ENCODE measurements around the gene OR5B21. TPM values are rescaled to one million over a fixed set of nuclear protein-coding genes. Genes with fewer than 3 reads are reported as not detected.

The OR5B21 gene
- polyA plus RNA-seq (2013, experiment 1 of 2): not detected
- not detected for polyA plus RNA-seq (2013, experiment 2 of 2)

DNA sequence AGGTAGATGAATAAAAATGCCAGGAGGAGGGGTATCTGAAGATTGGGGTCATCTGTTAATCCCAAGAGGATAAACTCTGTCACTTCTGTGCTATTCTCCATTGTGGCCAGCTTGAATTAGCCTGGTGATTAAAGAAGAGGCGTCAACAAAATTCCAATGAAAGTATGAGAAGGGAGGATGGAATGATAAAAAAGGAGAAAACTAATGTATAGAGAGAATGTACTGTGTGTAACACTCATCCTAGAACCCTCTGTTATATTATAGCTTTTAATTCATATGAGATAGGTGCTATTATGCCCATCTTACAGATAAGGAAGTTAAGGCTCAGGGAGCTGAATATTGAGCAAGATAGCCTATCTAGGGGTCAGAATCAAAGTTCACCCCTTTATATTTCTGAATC is at the start of gene OR5B21:
Gene OR5B21, minus strand, starts transcription at position 101 of the 400 bp plus-strand sequence. Its CDS starts 0 bp downstream, at position 101.
- Histone ChIP-seq H3K27me3 (ENCODE audit: insufficient read depth, low read length) (no peaks in the 10 kb centered on the region), H3K9me3 (ENCODE audit: insufficient read depth, low read depth, low read length) (no peaks in the 10 kb centered on the region), H3K4me3 (ENCODE audit: low read length) (no peak within 1 kb of the TSS), H3K36me3 (ENCODE audit: insufficient read depth, low read length) (no peaks in the 10 kb centered on the region), H3K9ac (ENCODE audit: low read depth, low read length) (no peak within 1 kb of the TSS), H3K27ac (ENCODE audit: low read depth, low read length) (no peak within 1 kb of the TSS), H3K4me1 (ENCODE audit: insufficient read depth, low read length) (peaks cover 5% of the 10 kb centered on the region)
- 89% methylated on average over 1 of the region's 1 CpG for WGBS

DNA sequence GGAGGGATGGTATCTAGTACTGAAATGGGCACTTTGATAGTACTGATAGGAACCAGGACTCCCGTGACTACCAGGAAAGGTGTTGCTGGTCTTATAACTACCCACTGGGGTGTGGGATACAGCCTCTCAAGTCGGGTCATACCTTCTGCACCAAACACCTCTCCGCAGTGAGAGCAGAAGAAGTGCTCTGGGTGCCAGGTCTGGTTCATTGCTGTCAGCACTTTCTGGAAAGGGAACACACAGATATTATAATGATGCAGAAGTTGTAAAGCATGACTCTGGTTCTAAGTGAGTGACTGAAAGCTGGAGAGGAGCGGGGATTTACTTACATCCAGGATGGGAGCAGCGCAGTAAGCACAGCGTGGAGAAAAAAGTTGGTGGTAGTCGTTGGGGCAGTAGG is 41.7 kb upstream of the OR5B21 start:
- H3K4me1 ChIP-seq (ENCODE audit: insufficient read depth, low read length): no peaks in the 10 kb centered on the region; the same call in 1 of the 2 replicates
- 97% methylated on average over 7 of the region's 7 CpGs for WGBS
- H3K9me3 ChIP-seq (ENCODE audit: insufficient read depth, low read depth, low read length): no peaks in the 10 kb centered on the region
- no peak overlapping the region for H3K9ac ChIP-seq (ENCODE audit: low read depth, low read length)
- H3K36me3 ChIP-seq (ENCODE audit: insufficient read depth, low read length): peaks cover 19% of the 10 kb centered on the region; the same call in 1 of the 2 replicates
- H3K27me3 ChIP-seq (ENCODE audit: insufficient read depth, low read length): no peaks in the 10 kb centered on the region
- no peak overlapping the region for H3K4me3 ChIP-seq (ENCODE audit: low read length)
- no peak overlapping the region for H3K27ac ChIP-seq (ENCODE audit: low read depth, low read length)

- H3K4me1 ChIP-seq (ENCODE audit: insufficient read depth, low read length): no peaks in the 10 kb centered on the region; the same call in 1 of the 2 replicates
- 91% methylated on average over 1 of the region's 1 CpG for WGBS
- no peaks in the 10 kb centered on the region for H3K9me3 ChIP-seq (ENCODE audit: insufficient read depth, low read depth, low read length)
- no peak overlapping the region for H3K27ac ChIP-seq (ENCODE audit: low read depth, low read length)
- H3K36me3 ChIP-seq (ENCODE audit: insufficient read depth, low read length): peaks cover 13% of the 10 kb centered on the region; the same call in 1 of the 2 replicates
- no peaks in the 10 kb centered on the region for H3K27me3 ChIP-seq (ENCODE audit: insufficient read depth, low read length)
- H3K9ac ChIP-seq (ENCODE audit: low read depth, low read length): no peak overlapping the region
- no peak overlapping the region for H3K4me3 ChIP-seq (ENCODE audit: low read length)
These were observed 38.9 kb upstream of the OR5B21 start for GRCh38 chr11:58546841-58547240.

DNA sequence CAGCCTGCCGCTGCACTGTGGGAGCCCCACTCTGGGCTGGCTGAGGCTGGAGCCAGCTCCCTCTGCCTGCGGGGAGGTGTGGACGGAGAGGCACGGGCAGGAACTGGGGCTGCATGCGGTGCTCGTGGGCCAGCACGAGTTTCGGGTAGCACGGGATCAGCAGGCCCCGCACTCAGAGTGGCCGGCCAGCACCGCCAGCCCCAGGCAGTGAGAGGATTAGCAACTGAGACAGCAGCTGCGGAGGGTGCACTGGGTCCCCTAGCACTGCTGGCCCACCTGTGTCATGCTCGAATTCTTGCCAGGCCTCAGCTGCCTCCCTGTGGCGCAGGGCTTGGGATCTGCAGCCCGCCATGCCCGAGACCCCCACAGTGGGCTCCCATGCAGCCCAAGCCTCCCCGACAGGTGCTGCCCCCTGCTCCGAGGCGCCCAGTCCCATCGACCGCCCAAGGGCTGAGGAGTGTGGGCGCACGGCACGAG is 24.0 kb upstream of the OR5B21 start:
- Histone ChIP-seq H3K27me3 (ENCODE audit: insufficient read depth, low read length) (no peaks in the 10 kb centered on the region), H3K36me3 (ENCODE audit: insufficient read depth, low read length) (no peaks in the 10 kb centered on the region), H3K9me3 (ENCODE audit: insufficient read depth, low read depth, low read length) (peaks cover 5% of the 10 kb centered on the region; the same call in 1 of the 2 replicates), H3K9ac (ENCODE audit: low read depth, low read length) (no peak overlapping the region), H3K27ac (ENCODE audit: low read depth, low read length) (no peak overlapping the region), H3K4me3 (ENCODE audit: low read length) (no peak overlapping the region), H3K4me1 (ENCODE audit: insufficient read depth, low read length) (no peaks in the 10 kb centered on the region)
- WGBS: 94% methylated on average over 25 of the region's 25 CpGs

GRCh38 chr11:58530236-58530635 is 22.3 kb upstream of the OR5B21 start:
- Histone ChIP-seq H3K9me3 (ENCODE audit: insufficient read depth, low read depth, low read length) (peaks cover 5% of the 10 kb centered on the region; the same call in 1 of the 2 replicates), H3K4me1 (ENCODE audit: insufficient read depth, low read length) (no peaks in the 10 kb centered on the region), H3K9ac (ENCODE audit: low read depth, low read length) (no peak overlapping the region), H3K36me3 (ENCODE audit: insufficient read depth, low read length) (no peaks in the 10 kb centered on the region), H3K27ac (ENCODE audit: low read depth, low read length) (no peak overlapping the region), H3K27me3 (ENCODE audit: insufficient read depth, low read length) (no peaks in the 10 kb centered on the region), H3K4me3 (ENCODE audit: low read length) (no peak overlapping the region)
- WGBS: 85% methylated on average over 3 of the region's 3 CpGs

DNA sequence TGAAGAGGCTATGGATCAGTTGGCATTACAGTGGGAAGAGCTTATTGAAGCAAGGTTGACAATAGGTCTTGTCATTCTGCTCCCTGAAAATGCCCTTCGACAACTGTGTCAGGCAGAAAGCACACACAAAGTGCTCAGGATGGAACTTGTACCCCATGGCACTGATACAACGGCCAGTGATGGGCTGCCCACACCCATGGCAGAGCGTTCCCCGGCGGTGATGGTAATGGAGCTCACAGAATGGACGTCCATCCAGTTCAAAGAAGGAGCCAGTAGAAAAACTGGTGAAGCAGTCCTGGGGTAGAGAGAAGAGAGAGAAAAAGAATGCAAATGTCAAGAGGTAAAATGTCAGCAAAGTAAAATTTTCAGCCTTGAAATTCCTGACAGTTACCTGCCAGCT is 19.5 kb upstream of the OR5B21 start:
- H3K9ac ChIP-seq (ENCODE audit: low read depth, low read length): no peak overlapping the region
- peaks cover 5% of the 10 kb centered on the region; the same call in 1 of the 2 replicates for H3K9me3 ChIP-seq (ENCODE audit: insufficient read depth, low read depth, low read length)
- H3K4me3 ChIP-seq (ENCODE audit: low read length): no peak overlapping the region
- 93% methylated on average over 6 of the region's 6 CpGs for WGBS
- no peaks in the 10 kb centered on the region for H3K36me3 ChIP-seq (ENCODE audit: insufficient read depth, low read length)
- H3K27me3 ChIP-seq (ENCODE audit: insufficient read depth, low read length): no peaks in the 10 kb centered on the region
- H3K27ac ChIP-seq (ENCODE audit: low read depth, low read length): no peak overlapping the region
- peaks cover 6% of the 10 kb centered on the region; the same call in 1 of the 2 replicates for H3K4me1 ChIP-seq (ENCODE audit: insufficient read depth, low read length)

GRCh38 chr11:58526721-58527120 is 18.8 kb upstream of the OR5B21 start:
- H3K27ac ChIP-seq (ENCODE audit: low read depth, low read length): no peak overlapping the region
- no peaks in the 10 kb centered on the region for H3K27me3 ChIP-seq (ENCODE audit: insufficient read depth, low read length)
- 85% methylated on average over 1 of the region's 3 CpGs for WGBS
- peaks cover 6% of the 10 kb centered on the region; the same call in 1 of the 2 replicates for H3K4me1 ChIP-seq (ENCODE audit: insufficient read depth, low read length)
- H3K4me3 ChIP-seq (ENCODE audit: low read length): no peak overlapping the region
- peaks cover 5% of the 10 kb centered on the region; the same call in 1 of the 2 replicates for H3K9me3 ChIP-seq (ENCODE audit: insufficient read depth, low read depth, low read length)
- H3K36me3 ChIP-seq (ENCODE audit: insufficient read depth, low read length): no peaks in the 10 kb centered on the region
- no peak overlapping the region for H3K9ac ChIP-seq (ENCODE audit: low read depth, low read length)

GRCh38 chr11:58525037-58525614 is 17.2 kb upstream of the OR5B21 start:
- Histone ChIP-seq H3K9ac (ENCODE audit: low read depth, low read length) (no peak overlapping the region), H3K4me3 (ENCODE audit: low read length) (no peak overlapping the region), H3K36me3 (ENCODE audit: insufficient read depth, low read length) (no peaks in the 10 kb centered on the region), H3K27me3 (ENCODE audit: insufficient read depth, low read length) (no peaks in the 10 kb centered on the region), H3K27ac (ENCODE audit: low read depth, low read length) (no peak overlapping the region), H3K9me3 (ENCODE audit: insufficient read depth, low read depth, low read length) (no peaks in the 10 kb centered on the region), H3K4me1 (ENCODE audit: insufficient read depth, low read length) (peaks cover 6% of the 10 kb centered on the region; the same call in 1 of the 2 replicates)
- 76% methylated on average over 4 of the region's 6 CpGs for WGBS

- WGBS: 25% methylated on average over 6 of the region's 7 CpGs
- Histone ChIP-seq H3K36me3 (ENCODE audit: insufficient read depth, low read length) (no peaks in the 10 kb centered on the region), H3K4me1 (ENCODE audit: insufficient read depth, low read length) (peaks cover 6% of the 10 kb centered on the region; the same call in 1 of the 2 replicates), H3K4me3 (ENCODE audit: low read length) (peak overlapping the region; percentile 29), H3K27ac (ENCODE audit: low read depth, low read length) (no peak overlapping the region), H3K9ac (ENCODE audit: low read depth, low read length) (no peak overlapping the region), H3K9me3 (ENCODE audit: insufficient read depth, low read depth, low read length) (no peaks in the 10 kb centered on the region), H3K27me3 (ENCODE audit: insufficient read depth, low read length) (no peaks in the 10 kb centered on the region)
These were observed 16.5 kb upstream of the OR5B21 start for GRCh38 chr11:58524232-58525036.

DNA sequence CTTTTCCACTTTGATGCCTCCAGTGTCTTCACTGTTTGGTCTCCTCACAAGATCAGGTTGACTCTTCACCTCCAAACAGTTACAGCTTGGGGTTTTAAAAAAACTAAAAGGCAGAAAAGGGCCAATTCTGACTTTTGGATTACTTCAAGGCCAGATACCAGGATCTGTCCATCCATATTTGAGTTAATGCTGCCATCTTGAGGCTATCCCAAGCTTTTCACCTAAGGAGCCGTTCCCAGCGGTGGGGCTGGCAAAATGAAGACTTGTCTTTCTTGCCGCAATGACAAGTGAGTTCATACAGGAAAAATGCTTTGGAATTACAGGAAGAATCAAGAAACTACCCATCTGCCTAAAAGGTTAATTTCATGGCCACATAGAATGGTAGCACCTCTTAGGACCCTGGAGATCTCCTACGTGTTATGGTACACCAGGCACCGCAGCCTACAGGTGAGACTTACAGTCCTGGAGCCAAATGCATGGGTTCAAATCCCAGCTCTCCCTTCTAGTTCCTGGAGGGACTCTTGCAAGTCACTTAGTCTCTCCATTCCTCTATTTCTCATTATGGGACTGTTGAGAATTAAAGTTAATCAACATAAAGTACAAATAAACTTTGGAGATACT is 6.0 kb upstream of the OR5B21 start:
- Histone ChIP-seq H3K4me3 (ENCODE audit: low read length) (no peak overlapping the region), H3K36me3 (ENCODE audit: insufficient read depth, low read length) (no peaks in the 10 kb centered on the region), H3K4me1 (ENCODE audit: insufficient read depth, low read length) (peaks cover 11% of the 10 kb centered on the region), H3K27ac (ENCODE audit: low read depth, low read length) (no peak overlapping the region), H3K9ac (ENCODE audit: low read depth, low read length) (no peak overlapping the region), H3K27me3 (ENCODE audit: insufficient read depth, low read length) (no peaks in the 10 kb centered on the region), H3K9me3 (ENCODE audit: insufficient read depth, low read depth, low read length) (no peaks in the 10 kb centered on the region)
- WGBS: 39% methylated on average over 5 of the region's 5 CpGs

DNA sequence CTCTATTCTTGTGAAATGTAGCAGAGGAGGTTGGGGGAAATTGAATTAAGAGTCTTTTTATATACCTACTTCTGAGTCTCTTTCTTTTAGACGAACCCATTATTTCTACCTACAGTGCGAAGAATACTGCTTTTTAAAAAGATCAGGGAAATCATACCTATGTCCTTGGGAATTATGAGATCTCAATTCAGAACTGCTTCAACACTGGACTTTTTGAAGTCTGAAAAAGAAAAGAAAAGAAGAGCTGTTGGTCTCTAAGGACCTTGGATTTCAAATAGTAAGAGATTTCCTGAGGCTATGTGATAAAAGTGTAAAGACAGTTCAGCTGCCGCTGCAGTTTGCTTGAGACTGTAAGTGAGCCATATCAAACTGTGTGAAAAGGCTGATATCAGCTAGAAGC is 3.7 kb upstream of the OR5B21 start:
- no peak overlapping the region for H3K4me3 ChIP-seq (ENCODE audit: low read length)
- WGBS: 96% methylated on average over 3 of the region's 3 CpGs

More for the DNA sequence above, 3.7 kb upstream of the OR5B21 start:
- no peaks in the 10 kb centered on the region for H3K9me3 ChIP-seq (ENCODE audit: insufficient read depth, low read depth, low read length)
- peaks cover 11% of the 10 kb centered on the region for H3K4me1 ChIP-seq (ENCODE audit: insufficient read depth, low read length)
- H3K27me3 ChIP-seq (ENCODE audit: insufficient read depth, low read length): no peaks in the 10 kb centered on the region
- H3K27ac ChIP-seq (ENCODE audit: low read depth, low read length): no peak overlapping the region
- H3K36me3 ChIP-seq (ENCODE audit: insufficient read depth, low read length): no peaks in the 10 kb centered on the region
- no peak overlapping the region for H3K9ac ChIP-seq (ENCODE audit: low read depth, low read length)
